ENCODE measurements around the gene SLF1. TPM values are rescaled to one million over a fixed set of nuclear protein-coding genes. Genes with fewer than 3 reads are reported as not detected.

SLF1 gene
- total and polyA plus RNA-seq, 2 of the 8 experiments (the other 6 are each of a cell fraction or from before 2014, with no cell fraction given): 4.8 to 15.7 TPM

DNA sequence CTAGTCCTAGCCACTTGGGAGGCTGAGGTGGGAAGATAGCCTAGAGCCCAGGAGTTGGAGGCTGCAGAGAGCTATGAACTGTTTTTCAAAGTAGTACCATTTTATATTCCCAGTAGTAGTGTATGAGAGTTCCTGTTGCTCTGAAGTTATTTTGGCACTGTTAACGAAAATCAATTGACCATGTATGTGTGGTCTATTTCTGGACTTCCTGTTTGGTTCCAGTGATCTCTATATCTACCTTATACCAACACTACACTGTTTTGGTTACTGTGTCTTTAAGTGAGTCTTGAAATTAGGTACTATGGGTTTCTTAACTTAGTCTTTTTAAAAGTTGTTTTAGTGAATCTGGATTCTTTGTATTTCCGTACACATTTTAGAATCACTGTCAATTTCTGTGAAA is 13.6 kb downstream of the SLF1 start (continued):
- TF ChIP-seq CTBP2 (IDR thresholded peaks at IDR 0.05; ENCODE audit: borderline replicate concordance, insufficient read depth, insufficient read length, low read length) (no peak), POLR2AphosphoS5 (IDR thresholded peaks at IDR 0.05; ENCODE audit: low read depth, low read length) (no peak), TEAD4 (IDR thresholded peaks at IDR 0.05; ENCODE audit: low read depth, low read length) (no peak), NRF1 (IDR thresholded peaks at IDR 0.05; ENCODE audit: low read depth, low read length) (no peak), TCF12 (IDR thresholded peaks at IDR 0.05; ENCODE audit: low read depth, low read length) (no peak), KDM5A (IDR thresholded peaks at IDR 0.05; ENCODE audit: low read length) (no peak), SP2 (IDR thresholded peaks at IDR 0.05; ENCODE audit: low read length) (no peak)
- TF ChIP-seq, protein P1, sequence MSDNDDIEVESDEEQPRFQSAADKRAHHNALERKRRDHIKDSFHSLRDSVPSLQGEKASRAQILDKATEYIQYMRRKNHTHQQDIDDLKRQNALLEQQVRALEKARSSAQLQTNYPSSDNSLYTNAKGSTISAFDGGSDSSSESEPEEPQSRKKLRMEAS (IDR thresholded peaks at IDR 0.05): no peak
